Activated CD4-positive, alpha-beta T cell treated with anti-CD3 and anti-CD28 coated beads, Interleukin-2, Interleukin-4, amounts not matched to agents 100 ng/mL and 50 ng/mL, durations not matched to agents 16 hours and 8 hours (primary cell): ENCODE measurements around the gene LCORL.
A peak's percentile ranks its signal among the peaks of the same experiment; 100 is the strongest.

ENCODE experiments used
- DNase-seq: peaks from one replicate; pipeline ENCODE4 v3.0.0-alpha.2; 2020; ENCODE audit warnings: low spot score

Gene LCORL

DNA sequence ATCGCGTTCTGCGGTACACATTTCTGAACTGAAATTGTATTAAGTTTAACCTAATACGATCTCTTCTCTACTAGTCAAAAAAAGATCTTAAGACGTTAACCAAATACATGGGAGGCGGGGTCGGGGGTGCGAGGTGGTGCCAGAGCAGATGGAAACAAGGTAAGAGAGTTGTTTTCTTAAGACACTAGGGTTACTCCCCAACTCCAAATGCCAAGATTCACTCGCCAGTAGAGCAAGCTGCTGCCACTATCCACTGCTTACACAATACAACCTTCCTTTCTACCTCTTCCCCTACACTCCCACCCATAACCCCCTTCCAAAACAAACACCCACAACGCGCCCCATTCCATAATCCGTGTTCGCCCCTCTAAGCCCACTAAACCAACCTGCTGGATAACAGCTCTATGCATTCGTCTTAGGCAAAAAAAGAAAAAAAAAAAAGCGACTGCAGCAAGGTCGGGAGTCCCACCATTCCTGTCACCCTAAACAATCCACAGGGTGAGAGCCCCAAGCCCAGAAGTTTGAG, 1.3 kb downstream of the LCORL start:
- no peak for DNase-seq

DNA sequence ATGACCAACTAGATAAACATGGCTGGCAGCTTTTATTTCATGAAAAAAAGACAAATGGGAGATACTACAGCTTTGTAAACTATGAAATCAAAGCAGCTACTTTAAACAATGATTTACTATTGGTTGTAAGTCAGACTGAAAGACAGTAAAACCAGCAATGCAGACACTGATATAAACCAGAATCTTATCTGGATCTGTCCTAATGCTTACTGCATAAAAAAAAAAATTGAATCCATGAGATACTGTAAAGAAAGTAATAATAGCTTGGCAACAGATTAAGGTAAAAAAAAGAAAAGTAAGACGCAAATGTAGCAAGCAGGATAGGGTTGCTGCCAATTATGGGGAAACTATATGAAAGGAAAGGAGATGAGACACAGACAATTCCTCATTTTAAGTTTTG, 7.3 kb downstream of the LCORL start:
- no peak for DNase-seq

DNA sequence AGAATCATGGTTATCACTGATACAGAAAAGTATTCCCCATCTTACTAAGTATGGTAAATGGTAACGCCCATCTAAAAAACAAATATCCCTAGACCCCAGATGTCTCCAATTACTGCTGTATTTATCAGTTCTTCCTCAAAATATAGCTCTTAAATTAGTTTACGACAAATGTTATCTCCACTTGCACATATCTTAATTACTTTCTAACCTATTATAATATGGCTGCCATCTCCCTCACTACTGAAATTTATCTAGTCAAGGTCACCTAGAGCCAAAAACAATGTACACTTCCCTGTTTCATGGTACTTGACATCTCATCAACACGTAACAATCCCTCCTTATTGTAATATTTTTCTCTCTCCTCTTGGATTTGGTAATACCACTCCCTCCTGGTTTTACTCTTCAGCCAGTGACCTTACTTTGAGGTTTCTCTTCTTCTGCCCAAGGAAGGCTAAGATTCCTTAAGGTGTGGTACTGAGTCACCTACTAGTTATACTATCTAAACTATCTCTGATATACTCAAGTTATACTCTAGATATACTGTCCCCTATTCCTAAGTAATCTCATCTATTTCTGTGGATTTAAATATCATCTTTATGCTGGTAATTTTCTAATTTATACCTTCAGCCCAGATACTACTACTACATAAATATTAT, 8.6 kb downstream of the LCORL start:
- DNase-seq = no peak

GRCh38 chr4:18012134-18012806, 9.3 kb downstream of the LCORL start:
- no peak for DNase-seq

DNA sequence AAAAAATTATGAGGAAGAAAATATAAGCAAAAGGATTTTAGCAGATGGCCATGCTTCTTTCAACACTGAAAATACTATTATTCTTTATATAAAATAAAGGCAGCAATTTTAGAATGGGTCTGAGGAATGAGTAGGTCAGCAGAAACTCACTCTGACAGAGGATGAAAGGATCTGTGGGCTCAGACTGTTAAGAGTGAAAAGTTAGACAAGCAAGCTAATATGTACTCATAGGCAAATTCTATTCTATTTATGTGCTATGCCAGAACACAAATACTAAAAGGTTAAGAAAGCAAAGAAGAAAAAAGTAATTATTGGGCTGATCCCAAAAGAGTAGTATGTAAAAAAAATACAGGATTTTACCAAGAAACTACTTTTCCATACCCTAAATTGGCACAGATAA, 13.9 kb downstream of the LCORL start:
- DNase-seq = no peak

GRCh38 chr4:18006432-18006831, 15.1 kb downstream of the LCORL start:
- peak; percentile 27 for DNase-seq

DNA sequence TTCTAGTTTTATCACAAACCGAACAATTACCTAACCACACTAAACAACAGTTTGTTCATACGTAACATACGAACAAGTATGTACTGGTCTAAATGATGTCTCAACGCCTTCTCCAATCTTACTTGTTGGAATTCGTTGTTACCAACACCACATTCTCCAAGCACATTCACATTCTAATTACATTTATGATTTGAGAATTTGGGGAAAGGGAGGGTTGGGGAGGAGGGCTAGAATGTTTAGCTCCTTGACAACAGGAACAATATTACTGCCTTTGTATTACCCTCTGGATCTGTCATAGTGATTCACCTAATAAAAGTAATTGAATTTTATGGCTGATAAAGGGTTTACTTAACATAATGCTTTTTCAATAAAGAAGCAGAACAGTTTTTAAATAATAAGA, 24.4 kb downstream of the LCORL start:
- no peak for DNase-seq

- DNase-seq = no peak
Observed at GRCh38 chr4:17995165-17995564, 26.4 kb downstream of the LCORL start.

DNA sequence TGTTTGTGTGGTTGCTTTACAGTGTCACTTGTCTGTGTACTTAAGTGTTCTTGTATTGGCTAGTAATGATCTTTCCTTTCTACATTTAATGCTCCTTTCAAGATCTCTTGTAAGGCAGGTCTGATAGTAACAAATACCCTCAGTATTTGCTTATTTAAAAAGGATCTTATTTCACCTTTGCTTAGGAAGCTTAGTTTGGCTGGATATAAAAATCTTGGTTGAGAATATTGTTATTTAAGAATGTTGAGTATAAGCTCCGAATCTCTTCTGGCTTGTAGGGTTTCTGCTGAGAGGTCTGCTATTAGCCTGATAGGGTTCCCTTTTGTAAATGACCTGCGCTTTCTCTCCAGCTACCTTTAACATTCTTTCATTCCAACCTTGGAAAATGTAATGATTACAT, 35.7 kb downstream of the LCORL start:
- DNase-seq = no peak

GRCh38 chr4:17981063-17981462, 40.5 kb downstream of the LCORL start:
- DNase-seq = no peak

- no peak for DNase-seq
Observed at GRCh38 chr4:17968721-17969120, 52.8 kb downstream of the LCORL start.

- DNase-seq = no peak
Observed at GRCh38 chr4:17967078-17967477, 54.5 kb downstream of the LCORL start.

DNA sequence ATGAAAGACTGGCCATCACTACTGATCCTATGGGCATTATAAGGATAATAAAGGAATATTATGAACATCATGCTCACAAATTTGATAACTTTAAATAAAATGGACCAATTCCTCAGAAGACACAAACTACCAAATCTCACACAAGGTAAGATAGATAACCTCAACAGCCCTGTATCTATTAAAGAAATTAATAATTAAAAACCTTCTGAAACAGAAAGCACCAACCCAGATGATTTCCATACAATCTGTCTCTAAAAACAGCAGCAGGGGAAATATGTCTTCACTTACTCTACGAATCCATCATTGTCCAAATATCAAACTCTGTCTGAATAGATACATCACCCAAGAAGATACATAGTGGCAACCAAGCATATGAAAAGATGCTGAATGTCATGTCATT, 55.2 kb downstream of the LCORL start:
- DNase-seq = no peak

DNA sequence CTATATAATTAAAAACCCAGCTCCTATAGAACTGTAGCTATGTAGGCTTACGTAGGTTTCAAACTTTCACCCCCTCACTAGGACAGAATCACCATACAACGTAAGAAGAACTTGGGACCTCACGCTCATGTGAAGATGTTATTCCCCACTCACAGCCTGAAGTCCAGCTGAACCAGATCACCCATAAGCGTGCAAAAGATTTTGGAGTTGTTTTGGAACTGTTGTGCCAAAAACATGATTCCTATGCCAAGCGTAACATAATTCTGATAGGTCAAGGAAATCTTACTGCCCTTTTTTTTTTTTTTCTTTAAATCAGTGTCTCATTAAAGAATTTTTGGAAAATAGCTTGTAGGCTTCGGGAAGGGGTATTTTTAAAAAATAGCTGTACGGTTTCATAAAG, 57.0 kb downstream of the LCORL start:
- no peak for DNase-seq

GRCh38 chr4:17962171-17962570, 59.4 kb downstream of the LCORL start:
- no peak for DNase-seq

- no peak for DNase-seq
Observed at GRCh38 chr4:17961249-17961648, 60.3 kb downstream of the LCORL start.

GRCh38 chr4:17958181-17958580, 63.4 kb downstream of the LCORL start:
- no peak for DNase-seq

DNA sequence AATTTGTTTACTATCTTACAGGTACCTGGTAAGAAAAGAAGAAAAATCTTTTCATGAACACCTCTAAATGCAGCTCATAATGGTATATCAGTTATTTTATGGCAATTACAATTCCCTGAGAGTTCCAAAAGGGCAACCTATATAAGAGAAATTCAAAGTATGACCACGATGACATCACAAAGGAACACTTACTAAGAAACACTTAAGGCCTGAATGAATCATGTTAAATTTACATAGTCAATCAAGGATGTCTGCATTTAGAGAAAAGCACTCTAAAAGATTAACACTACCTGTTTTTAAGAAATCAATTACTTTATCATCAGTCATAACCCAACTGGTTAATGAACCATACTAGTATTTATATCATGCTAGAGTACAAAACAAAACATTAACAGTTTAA, 63.9 kb downstream of the LCORL start:
- no peak for DNase-seq

DNA sequence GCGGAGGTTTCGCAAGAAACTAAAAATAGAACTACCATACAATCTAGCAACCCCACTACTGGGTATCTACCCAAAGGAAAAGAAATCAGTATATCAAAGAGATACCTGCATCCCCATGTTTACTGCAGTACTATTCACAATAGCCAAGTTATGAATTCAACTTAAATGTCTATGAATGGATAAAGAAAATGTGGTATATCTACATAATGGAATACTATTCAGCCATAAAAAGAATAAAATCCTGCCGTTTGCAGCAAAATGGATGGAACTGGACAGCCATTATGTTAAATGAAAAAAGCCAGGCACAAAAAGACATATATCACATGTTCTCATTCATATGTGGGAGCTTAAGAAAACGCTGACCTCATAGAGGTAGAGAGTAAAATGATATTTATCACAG, 65.3 kb downstream of the LCORL start:
- DNase-seq = no peak

DNA sequence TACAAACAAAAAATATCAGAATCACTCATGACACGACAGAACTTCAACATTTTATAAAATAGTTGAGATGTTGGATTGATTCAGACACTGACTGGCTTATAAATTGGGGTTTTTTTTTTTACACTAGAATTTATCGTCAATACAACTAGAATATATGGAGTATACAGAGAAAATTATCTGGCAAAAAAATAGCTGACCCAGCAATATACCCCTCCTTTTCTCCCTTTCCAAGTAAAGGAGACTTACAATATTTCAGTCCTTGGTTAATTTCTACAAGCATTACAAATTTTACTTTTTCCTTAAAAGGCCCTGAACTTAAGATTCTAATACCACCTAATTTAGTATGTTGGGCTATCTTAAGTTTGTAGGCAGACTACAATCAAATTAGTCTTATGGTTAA, 76.3 kb downstream of the LCORL start:
- no peak for DNase-seq

DNA sequence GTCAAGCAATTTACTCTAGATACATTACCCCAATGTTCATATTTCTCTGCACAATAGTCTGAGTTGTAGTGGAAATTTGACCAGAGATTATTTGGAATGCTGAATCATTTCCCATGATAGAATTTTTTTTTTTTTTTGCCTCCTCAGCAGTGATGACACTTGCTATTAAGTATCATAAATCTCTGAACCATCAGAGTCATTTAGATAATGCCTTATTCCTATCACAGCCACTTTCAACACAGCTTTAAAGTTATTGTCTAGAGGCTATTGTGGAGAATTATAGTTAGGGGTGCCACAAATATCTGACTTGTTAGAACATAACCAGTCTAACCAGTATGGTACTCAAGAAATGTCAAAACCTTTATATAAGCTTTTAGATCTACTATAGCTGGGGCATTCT, 79.8 kb downstream of the LCORL start:
- DNase-seq = no peak

DNA sequence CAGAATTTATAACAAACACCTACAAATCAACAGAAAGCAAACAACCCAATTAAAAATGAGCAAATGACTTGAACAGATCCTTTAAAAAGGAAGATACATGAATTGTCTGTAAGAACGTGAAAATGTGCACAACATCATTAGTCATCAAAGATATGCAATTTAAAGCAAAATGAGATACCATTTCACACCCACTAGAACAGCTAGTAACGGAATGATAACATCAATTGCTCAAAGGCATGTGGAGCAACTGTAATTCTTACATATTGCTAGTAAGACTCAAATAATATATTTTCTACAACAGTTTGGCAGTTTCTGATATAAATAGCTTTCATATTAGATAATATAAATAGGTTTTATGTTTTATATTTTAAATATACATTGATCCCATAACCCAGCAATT, 82.5 kb downstream of the LCORL start:
- DNase-seq = no peak

DNA sequence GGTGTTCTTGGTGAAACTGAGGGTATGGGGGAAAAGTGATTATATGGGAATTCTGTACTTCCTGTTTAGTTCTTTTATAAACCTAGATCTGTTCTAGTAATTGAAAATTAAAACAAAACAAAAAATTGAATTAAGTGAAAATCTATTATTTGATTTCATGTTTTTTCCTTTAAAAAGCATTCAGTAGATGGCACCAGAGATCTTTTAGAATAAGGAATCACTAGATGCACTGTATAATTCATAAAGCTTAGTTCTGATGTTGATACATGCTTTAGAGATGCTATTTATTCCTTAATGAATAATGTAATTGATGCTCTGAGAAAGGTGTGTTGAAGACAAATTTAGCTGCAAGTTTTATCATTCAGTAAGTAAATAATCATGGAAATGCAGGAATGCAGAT, 87.3 kb downstream of the LCORL start:
- no peak for DNase-seq

GRCh38 chr4:17933126-17933525, 88.4 kb downstream of the LCORL start:
- no peak for DNase-seq
